Nephron progenitor cell (in vitro differentiated cells): ENCODE measurements around the gene MRGPRG.

Experiments
- DNase-seq: peaks from one replicate; pipeline ENCODE4 v3.0.0; 2021
- H3K27ac Mint-ChIP-seq: 2 replicates; pipeline ENCODE4 v1.8.0; 2021; ENCODE audit warnings: mild to moderate bottlenecking, moderate library complexity, mixed read lengths
- H3K27me3 Mint-ChIP-seq: 2 replicates; pipeline ENCODE4 v1.8.0; 2021; ENCODE audit warnings: mild to moderate bottlenecking, low read depth, mixed read lengths; ENCODE audit not compliant: poor library complexity
- H3K36me3 Mint-ChIP-seq: 2 replicates; pipeline ENCODE4 v1.8.0; 2021; ENCODE audit warnings: low read depth, mixed read lengths
- H3K4me1 Mint-ChIP-seq: 2 replicates; pipeline ENCODE4 v1.8.0; 2021; ENCODE audit warnings: mixed read lengths
- H3K4me3 Mint-ChIP-seq: 2 replicates; pipeline ENCODE4 v1.8.0; 2021; ENCODE audit warnings: mild to moderate bottlenecking, moderate library complexity, mixed read lengths
- H3K9me3 Mint-ChIP-seq: 2 replicates; pipeline ENCODE4 v1.8.0; 2021; ENCODE audit warnings: mild to moderate bottlenecking, moderate library complexity, mixed read lengths
- TF ChIP-seq, protein P1 (sequence below): fragments of 200-600 bp; sonication (generic); IDR thresholded peaks from 2 replicates; pipeline ENCODE4 v1.5.0; 2021; ENCODE audit warnings: antibody characterized with exemption

MRGPRG gene

DNA sequence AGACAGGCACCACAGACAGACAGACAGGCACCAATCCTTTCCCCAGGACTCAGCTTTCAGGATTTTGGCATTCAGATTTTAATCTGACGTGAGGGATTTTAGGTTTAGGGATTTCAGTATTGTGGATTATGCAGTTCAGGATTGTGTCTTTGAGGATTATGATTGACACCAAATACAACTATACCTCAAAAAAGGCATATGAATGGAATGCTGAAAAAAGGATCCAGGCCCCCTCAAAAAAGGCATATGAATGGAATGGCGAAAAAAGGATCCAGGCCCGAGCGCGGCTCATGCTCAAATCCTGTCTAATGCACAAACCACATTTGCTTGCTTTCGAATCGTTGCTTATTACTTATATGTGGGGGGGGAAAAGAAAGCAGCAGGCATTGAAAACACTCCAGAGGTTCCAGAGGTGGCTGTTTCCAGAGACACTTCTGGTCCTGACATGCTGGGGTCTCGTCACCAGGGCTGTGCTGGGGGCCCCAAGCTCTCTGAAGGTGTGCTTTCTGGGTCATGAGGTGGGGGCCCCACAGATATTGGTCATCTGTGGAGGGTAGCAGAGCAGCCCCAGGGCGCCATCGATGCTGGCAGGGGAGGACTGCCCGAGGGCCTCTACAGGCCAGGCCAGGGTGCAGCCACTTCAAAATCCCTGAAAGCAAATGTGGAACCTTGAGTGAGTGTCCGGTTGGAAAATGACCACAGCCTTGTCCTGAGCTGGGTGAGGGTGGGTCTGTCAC lies 36.7 kb downstream of the MRGPRG start:
- H3K27me3 Mint-ChIP-seq: peaks cover 4% of the 10 kb centered on the region
- H3K4me1 Mint-ChIP-seq: no peaks in the 10 kb centered on the region
- TF ChIP-seq, protein P1, sequence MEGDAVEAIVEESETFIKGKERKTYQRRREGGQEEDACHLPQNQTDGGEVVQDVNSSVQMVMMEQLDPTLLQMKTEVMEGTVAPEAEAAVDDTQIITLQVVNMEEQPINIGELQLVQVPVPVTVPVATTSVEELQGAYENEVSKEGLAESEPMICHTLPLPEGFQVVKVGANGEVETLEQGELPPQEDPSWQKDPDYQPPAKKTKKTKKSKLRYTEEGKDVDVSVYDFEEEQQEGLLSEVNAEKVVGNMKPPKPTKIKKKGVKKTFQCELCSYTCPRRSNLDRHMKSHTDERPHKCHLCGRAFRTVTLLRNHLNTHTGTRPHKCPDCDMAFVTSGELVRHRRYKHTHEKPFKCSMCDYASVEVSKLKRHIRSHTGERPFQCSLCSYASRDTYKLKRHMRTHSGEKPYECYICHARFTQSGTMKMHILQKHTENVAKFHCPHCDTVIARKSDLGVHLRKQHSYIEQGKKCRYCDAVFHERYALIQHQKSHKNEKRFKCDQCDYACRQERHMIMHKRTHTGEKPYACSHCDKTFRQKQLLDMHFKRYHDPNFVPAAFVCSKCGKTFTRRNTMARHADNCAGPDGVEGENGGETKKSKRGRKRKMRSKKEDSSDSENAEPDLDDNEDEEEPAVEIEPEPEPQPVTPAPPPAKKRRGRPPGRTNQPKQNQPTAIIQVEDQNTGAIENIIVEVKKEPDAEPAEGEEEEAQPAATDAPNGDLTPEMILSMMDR: no peak
- no peak overlapping the region for H3K27ac Mint-ChIP-seq
- no peaks in the 10 kb centered on the region for H3K36me3 Mint-ChIP-seq
- DNase-seq: no peak
- H3K4me3 Mint-ChIP-seq: no peak overlapping the region
- peaks cover 16% of the 10 kb centered on the region for H3K9me3 Mint-ChIP-seq

DNA sequence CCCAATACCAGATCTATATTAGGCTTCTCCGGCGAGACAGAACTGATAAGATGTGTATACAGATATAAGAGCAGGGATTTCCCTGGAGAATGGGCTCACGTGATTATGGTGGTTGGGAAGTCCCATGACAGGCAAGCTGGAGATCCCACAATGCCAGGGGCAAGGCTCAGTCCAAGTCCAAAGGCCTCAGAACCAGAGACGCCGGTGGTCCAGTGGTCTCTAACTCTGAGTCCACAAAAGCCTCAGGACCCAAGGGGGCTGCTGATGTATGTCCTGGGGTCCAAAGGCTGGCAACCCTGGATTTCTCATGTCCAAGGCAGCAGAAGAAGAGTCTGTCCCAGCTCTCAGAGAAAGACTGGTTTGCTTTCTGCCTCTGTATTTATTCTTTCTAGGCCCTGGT lies 37.7 kb downstream of the MRGPRG start:
- Mint-ChIP-seq H3K9me3 (peaks cover 26% of the 10 kb centered on the region), H3K4me1 (no peaks in the 10 kb centered on the region), H3K36me3 (no peaks in the 10 kb centered on the region), H3K27ac (no peak overlapping the region), H3K4me3 (no peak overlapping the region), H3K27me3 (peaks cover 7% of the 10 kb centered on the region)
- TF ChIP-seq, protein P1: no peak
- DNase-seq: no peak

DNA sequence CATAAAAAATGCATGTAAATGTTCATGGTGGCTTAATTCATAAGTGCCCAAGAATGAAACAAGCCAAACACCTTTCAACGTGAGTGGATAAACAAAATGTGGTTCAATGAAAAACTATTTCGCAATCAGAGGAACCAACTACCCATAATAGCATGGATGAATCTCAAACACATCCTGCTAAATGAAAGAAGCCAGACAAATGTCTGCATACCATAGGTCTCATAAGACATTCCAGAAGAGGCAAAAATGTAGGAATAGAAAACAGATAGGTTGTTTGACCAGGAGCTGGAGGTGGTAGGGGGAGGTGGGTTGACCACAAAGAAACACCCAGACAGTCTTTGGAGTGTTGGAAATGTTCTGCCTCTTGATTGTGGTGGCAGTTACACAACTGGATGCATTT lies 40.3 kb downstream of the MRGPRG start:
- no peak overlapping the region for H3K27ac Mint-ChIP-seq
- no peak for DNase-seq
- H3K36me3 Mint-ChIP-seq: no peaks in the 10 kb centered on the region
- H3K4me1 Mint-ChIP-seq: no peaks in the 10 kb centered on the region
- H3K9me3 Mint-ChIP-seq: peaks cover 32% of the 10 kb centered on the region
- H3K4me3 Mint-ChIP-seq: no peak overlapping the region
- TF ChIP-seq, protein P1: no peak
- H3K27me3 Mint-ChIP-seq: peaks cover 10% of the 10 kb centered on the region

DNA sequence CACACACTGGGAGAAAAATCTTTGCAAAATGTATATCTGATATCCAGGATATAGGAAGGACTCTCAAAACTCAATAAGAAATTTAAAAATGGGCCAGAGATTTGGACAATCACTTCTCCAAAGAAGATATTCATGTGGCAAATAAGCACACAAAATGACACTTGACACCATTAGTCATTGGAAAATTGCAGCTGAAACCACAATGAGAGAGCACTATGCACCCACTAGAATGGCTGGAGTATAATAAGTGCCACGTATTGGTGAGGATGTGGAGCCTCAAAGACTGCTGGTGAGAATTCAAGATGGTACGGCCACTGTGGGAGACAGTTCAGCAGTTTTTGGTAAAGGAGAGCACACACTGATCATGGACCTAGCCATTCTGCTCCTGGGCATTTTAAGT lies 40.7 kb downstream of the MRGPRG start:
- Mint-ChIP-seq H3K36me3 (no peaks in the 10 kb centered on the region), H3K27me3 (peaks cover 10% of the 10 kb centered on the region), H3K27ac (no peak overlapping the region), H3K4me1 (no peaks in the 10 kb centered on the region), H3K4me3 (no peak overlapping the region), H3K9me3 (peaks cover 32% of the 10 kb centered on the region)
- no peak for DNase-seq
- TF ChIP-seq, protein P1: no peak

DNA sequence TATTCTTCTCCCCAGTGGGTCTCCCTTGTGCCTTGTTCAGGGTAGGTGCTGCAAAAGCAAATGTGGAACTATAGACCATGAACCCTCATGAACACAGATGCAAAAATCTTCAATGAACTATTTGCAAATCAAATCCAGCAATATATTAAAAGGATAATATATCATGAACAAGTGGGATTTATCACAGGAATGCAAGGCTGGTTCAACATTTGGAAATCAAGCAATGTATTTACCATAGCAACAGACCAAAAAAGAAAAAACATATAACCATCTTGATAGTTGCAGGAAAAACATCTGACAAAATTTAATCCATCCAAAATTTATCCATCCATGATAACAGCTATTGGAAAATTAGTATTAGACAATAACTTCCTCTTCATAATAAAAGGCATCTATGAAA lies 42.1 kb downstream of the MRGPRG start:
- no peaks in the 10 kb centered on the region for H3K36me3 Mint-ChIP-seq
- H3K9me3 Mint-ChIP-seq: peaks cover 32% of the 10 kb centered on the region
- H3K4me1 Mint-ChIP-seq: peaks cover 4% of the 10 kb centered on the region
- TF ChIP-seq, protein P1: no peak
- no peak overlapping the region for H3K27ac Mint-ChIP-seq
- H3K4me3 Mint-ChIP-seq: no peak overlapping the region
- no peak for DNase-seq
- peaks cover 10% of the 10 kb centered on the region for H3K27me3 Mint-ChIP-seq

DNA sequence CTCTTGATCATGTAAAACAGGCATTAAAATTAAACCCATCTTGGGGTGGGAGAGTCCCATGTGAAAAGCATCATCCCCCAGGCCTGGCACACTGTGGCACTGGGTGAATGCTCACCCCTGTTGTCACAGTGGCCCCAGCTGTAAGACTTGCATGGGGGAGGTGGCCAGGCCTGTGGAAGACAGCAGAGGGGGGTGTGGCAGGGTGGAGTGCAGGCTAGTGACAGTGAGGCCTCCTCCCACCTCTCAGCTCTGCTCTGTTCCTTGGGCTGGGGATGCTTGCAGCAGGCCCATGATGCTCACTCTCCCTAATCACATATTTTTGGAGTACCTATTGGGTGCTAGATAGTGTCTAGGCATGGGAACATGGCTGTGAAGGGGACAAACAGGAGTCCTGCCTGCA lies 43.4 kb downstream of the MRGPRG start:
- DNase-seq: no peak
- no peak overlapping the region for H3K4me3 Mint-ChIP-seq
- peaks cover 9% of the 10 kb centered on the region for H3K4me1 Mint-ChIP-seq
- peaks cover 10% of the 10 kb centered on the region for H3K27me3 Mint-ChIP-seq
- H3K27ac Mint-ChIP-seq: no peak overlapping the region
- H3K36me3 Mint-ChIP-seq: no peaks in the 10 kb centered on the region
- H3K9me3 Mint-ChIP-seq: peaks cover 31% of the 10 kb centered on the region
- TF ChIP-seq, protein P1: no peak
